ENCODE results near the gene ATP5PD.
"Not testable (repeated sequence)": the region's sequence is repeated elsewhere in the genome, so short reads cannot be mapped to it uniquely, and the experiment has no call there.

ATP5PD gene

GRCh38 chr17:75059369-75060345 lies 12.9 kb upstream of the ATP5PD start:
- H3K27ac ChIP-seq = no peak overlapping the region
- DNase-seq (ENCODE audit: low read depth, low spot score) = no peak

- DNase-seq (ENCODE audit: low read depth, low spot score) = no peak
- H3K27ac ChIP-seq = no peak overlapping the region
Observed at GRCh38 chr17:75051941-75052340, 5.2 kb upstream of the ATP5PD start.

GRCh38 chr17:75049706-75050105 lies 2.9 kb upstream of the ATP5PD start:
- H3K27ac ChIP-seq = no peak overlapping the region
- DNase-seq (ENCODE audit: low read depth, low spot score) = no peak

- peak overlapping the region; percentile 3 for H3K27ac ChIP-seq
- no peak for DNase-seq (ENCODE audit: low read depth, low spot score)
Observed at GRCh38 chr17:75049057-75049456, 2.3 kb upstream of the ATP5PD start.

GRCh38 chr17:75048249-75048878 lies 1.6 kb upstream of the ATP5PD start:
- no peak for DNase-seq (ENCODE audit: low read depth, low spot score)
- peak overlapping the region; percentile 3 for H3K27ac ChIP-seq

- peak overlapping the region; percentile 93 for H3K27ac ChIP-seq
- DNase-seq (ENCODE audit: low read depth, low spot score) = no peak
Observed at GRCh38 chr17:75047398-75048098, 779 bp upstream of the ATP5PD start.

- peak overlapping the region; percentile 93 for H3K27ac ChIP-seq
Observed at GRCh38 chr17:75045946-75046406, 793 bp downstream of the ATP5PD start.

GRCh38 chr17:75044716-75045115 lies 2.1 kb downstream of the ATP5PD start:
- no peak for DNase-seq (ENCODE audit: low read depth, low spot score)
- H3K27ac ChIP-seq = no peak overlapping the region

More at GRCh38 chr17:75045946-75046406, 793 bp downstream of the ATP5PD start:
- DNase-seq (ENCODE audit: low read depth, low spot score) = not testable (repeated sequence)

- DNase-seq (ENCODE audit: low read depth, low spot score); H3K27ac ChIP-seq: not testable (repeated sequence)
Observed at GRCh38 chr17:75043789-75044188, 3.0 kb downstream of the ATP5PD start.

- DNase-seq (ENCODE audit: low read depth, low spot score) = no peak
- no peak overlapping the region for H3K27ac ChIP-seq
Observed at GRCh38 chr17:75041656-75042280, 5.0 kb downstream of the ATP5PD start.

GRCh38 chr17:75039238-75039637 lies 7.5 kb downstream of the ATP5PD start:
- DNase-seq (ENCODE audit: low read depth, low spot score) = no peak

GRCh38 chr17:75036643-75037268 lies 10.0 kb downstream of the ATP5PD start:
- peak overlapping the region; percentile 13 for H3K27ac ChIP-seq
- DNase-seq (ENCODE audit: low read depth, low spot score) = no peak

More at GRCh38 chr17:75039238-75039637, 7.5 kb downstream of the ATP5PD start:
- no peak overlapping the region for H3K27ac ChIP-seq

- peak overlapping the region; percentile 88 for H3K27ac ChIP-seq
- DNase-seq (ENCODE audit: low read depth, low spot score) = no peak
Observed at GRCh38 chr17:75034236-75034908, 12.4 kb downstream of the ATP5PD start.

- H3K27ac ChIP-seq = peak overlapping the region; percentile 88
- no peak for DNase-seq (ENCODE audit: low read depth, low spot score)
Observed at GRCh38 chr17:75033346-75034235, 13.2 kb downstream of the ATP5PD start.

GRCh38 chr17:75032720-75033280 lies 14.0 kb downstream of the ATP5PD start:
- DNase-seq (ENCODE audit: low read depth, low spot score) = no peak
- H3K27ac ChIP-seq = no peak overlapping the region

- H3K27ac ChIP-seq = peak overlapping the region; percentile 26
- no peak for DNase-seq (ENCODE audit: low read depth, low spot score)
Observed at GRCh38 chr17:75031972-75032719, 14.6 kb downstream of the ATP5PD start.

- H3K27ac ChIP-seq = no peak overlapping the region
- DNase-seq (ENCODE audit: low read depth, low spot score) = no peak
Observed at GRCh38 chr17:75030161-75030560, 16.6 kb downstream of the ATP5PD start.

Measured in epithelial cell of prostate (primary cell).